ENCODE measurements around the gene MARCO.
"Not testable (repeated sequence)": the region's sequence is repeated elsewhere in the genome, so short reads cannot be mapped to it uniquely, and the experiment has no call there.

MARCO gene

GRCh38 chr2:118974103-118974993 is 32.4 kb downstream of the MARCO start:
- peak; percentile 84 for DNase-seq (ENCODE audit: low spot score)

GRCh38 chr2:118975133-118975532 is 33.1 kb downstream of the MARCO start:
- no peak for DNase-seq (ENCODE audit: low spot score)

- DNase-seq (ENCODE audit: low spot score) = no peak
These were observed 36.1 kb downstream of the MARCO start for GRCh38 chr2:118978064-118978463.

GRCh38 chr2:118979152-118979861 is 37.3 kb downstream of the MARCO start:
- DNase-seq (ENCODE audit: low spot score) = no peak

GRCh38 chr2:118980022-118980421 is 38.0 kb downstream of the MARCO start:
- DNase-seq (ENCODE audit: low spot score) = no peak

GRCh38 chr2:118980573-118980972 is 38.6 kb downstream of the MARCO start:
- DNase-seq (ENCODE audit: low spot score) = no peak

GRCh38 chr2:118981632-118982031 is 39.6 kb downstream of the MARCO start:
- no peak for DNase-seq (ENCODE audit: low spot score)

GRCh38 chr2:118982039-118982438 is 40.0 kb downstream of the MARCO start:
- DNase-seq (ENCODE audit: low spot score) = no peak

- DNase-seq (ENCODE audit: low spot score) = no peak
These were observed 41.1 kb downstream of the MARCO start for GRCh38 chr2:118983133-118983532.

GRCh38 chr2:118983915-118984314 is 41.9 kb downstream of the MARCO start:
- DNase-seq (ENCODE audit: low spot score) = no peak

- no peak for DNase-seq (ENCODE audit: low spot score)
These were observed 44.7 kb downstream of the MARCO start for GRCh38 chr2:118986738-118987137.

- DNase-seq (ENCODE audit: low spot score) = no peak
These were observed 45.9 kb downstream of the MARCO start for GRCh38 chr2:118987886-118988285.

GRCh38 chr2:118988706-118989105 is 46.7 kb downstream of the MARCO start:
- no peak for DNase-seq (ENCODE audit: low spot score)

GRCh38 chr2:118989481-118989880 is 47.5 kb downstream of the MARCO start:
- no peak for DNase-seq (ENCODE audit: low spot score)

- no peak for DNase-seq (ENCODE audit: low spot score)
These were observed 49.0 kb downstream of the MARCO start for GRCh38 chr2:118990757-118991545.

- no peak for DNase-seq (ENCODE audit: low spot score)
These were observed 49.6 kb downstream of the MARCO start for GRCh38 chr2:118991554-118991953.

- no peak for DNase-seq (ENCODE audit: low spot score)
These were observed 50.9 kb downstream of the MARCO start for GRCh38 chr2:118992740-118993391.

GRCh38 chr2:118993392-118993752 is 51.4 kb downstream of the MARCO start:
- no peak for DNase-seq (ENCODE audit: low spot score)

GRCh38 chr2:118994172-118994700 is 52.2 kb downstream of the MARCO start:
- no peak for DNase-seq (ENCODE audit: low spot score)

- no peak for DNase-seq (ENCODE audit: low spot score)
These were observed 52.8 kb downstream of the MARCO start for GRCh38 chr2:118994778-118995177.

- not testable (repeated sequence) for DNase-seq (ENCODE audit: low spot score)
These were observed 61.9 kb downstream of the MARCO start for GRCh38 chr2:119003856-119004255.

GRCh38 chr2:119004602-119005001 is 62.6 kb downstream of the MARCO start:
- DNase-seq (ENCODE audit: low spot score) = no peak
